Tibial nerve (tissue), 4 donors: Measurements from ENCODE around the gene RFX1. TPM values are rescaled to one million over a fixed set of nuclear protein-coding genes. Genes with fewer than 3 reads are reported as not detected.
A peak's percentile ranks its signal among the peaks of the same experiment; 100 is the strongest.

Experiments
- DNase-seq, 2 donors: peaks; one replicate each; pipeline ENCODE4 v3.0.0-alpha.2; 2019; ENCODE audit warnings: low spot score in 2 of 2
- H3K27ac ChIP-seq, 4 donors: fragments of 200-600 bp; sonication (generic) in 3 of 4; one replicate each; pipeline ENCODE4 v1.5.1; 2017 to 2019; ENCODE audit warnings: mild to moderate bottlenecking in 1 of 4
- H3K27me3 ChIP-seq, 2 donors: fragments of 200-600 bp; sonication (generic) in 1 of 2; one replicate each; pipeline versions ENCODE4 v1.5.1 to v1.6.0; 2017 to 2019
- H3K36me3 ChIP-seq, 3 donors: fragments of 200-600 bp; sonication (generic); one replicate each; pipeline ENCODE4 v1.5.1; 2018 to 2019
- H3K4me1 ChIP-seq, 4 donors: fragments of 200-600 bp; sonication (generic) in 3 of 4; one replicate each; pipeline ENCODE4 v1.5.1; 2017 to 2019
- H3K4me3 ChIP-seq, 4 donors: fragments of 200-600 bp; sonication (generic) in 3 of 4; one replicate each; pipeline ENCODE4 v1.5.1; 2017 to 2019; ENCODE audit warnings: mild to moderate bottlenecking in 1 of 4, moderate library complexity in 1 of 4
- H3K9me3 ChIP-seq, 4 donors: fragments of 200-600 bp; sonication (generic) in 3 of 4; one replicate each; pipeline ENCODE4 v1.5.1; 2017 to 2019
- EP300 ChIP-seq, 2 donors: sonication (generic); formaldehyde crosslinking; IDR thresholded peaks; one replicate each; pipeline ENCODE4 v1.6.1; 2017; ENCODE audit warnings: antibody characterized with exemption in 2 of 2, mild to moderate bottlenecking in 1 of 2
- POLR2A ChIP-seq, 2 donors: fragments of 450-650 bp; IDR thresholded peaks; one replicate each; pipeline ENCODE4 v1.6.1; 2017; ENCODE audit warnings: antibody characterized with exemption in 2 of 2, mild to moderate bottlenecking in 2 of 2, moderate library complexity in 2 of 2
- WGBS, 2 donors: methylation state at CpG; one replicate each; pipeline ENCODE4 v1.1.5; 2018; 5-methylcytosine and 5-hydroxymethylcytosine counted together
- total RNA-seq, 4 donors: library from RNA; depleted of rRNA; stranded (reverse); fragments of >200 nt; gene quantifications; one replicate each; pipeline ENCODE4 v1.1.0, GENCODE V29; 2016
- TF ChIP-seq, protein P1 (sequence below), 5 experiments: fragments of 200-600 bp in 3 of 5; fragments of 450-650 bp in 2 of 5; sonication (generic) in 3 of 5; IDR thresholded peaks; one replicate each; pipeline ENCODE4 v1.5.1; 2016 to 2019; ENCODE audit warnings: antibody characterized with exemption in 5 of 5, mild to moderate bottlenecking in 3 of 5, moderate library complexity in 2 of 5

Gene RFX1
- total RNA-seq, 4 donors from 2014 or later, result 3.1 to 8.4 (median 6.0) TPM

DNA sequence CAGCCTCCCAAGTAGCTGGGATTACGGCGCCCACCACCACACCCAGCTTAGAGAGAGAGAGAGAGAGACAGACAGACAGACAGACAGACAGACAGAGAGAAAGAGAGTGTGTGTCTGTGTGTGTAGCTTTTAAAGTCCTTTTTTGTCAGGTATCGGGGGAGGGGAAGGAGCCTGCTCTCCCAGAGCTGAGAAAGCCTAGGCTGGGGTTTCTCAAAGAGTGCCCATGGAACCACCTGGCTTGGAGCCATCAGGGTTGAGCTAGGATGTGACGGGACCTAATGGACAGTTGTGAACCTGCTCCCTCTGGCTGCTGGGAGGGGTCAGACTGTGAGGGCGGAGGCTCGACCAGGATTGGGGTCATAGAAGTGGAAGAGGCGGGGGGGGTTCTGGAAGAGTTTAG lies 16.6 kb downstream of the RFX1 start:
- DNase-seq, result no peak
- Histone ChIP-seq H3K36me3 (peaks cover 0 to 62% (median 0%) of the 10 kb centered on the region in 3 donors), H3K4me3 (no peak overlapping the region), H3K27ac (no peak overlapping the region), H3K9me3 (no peaks in the 10 kb centered on the region), H3K4me1 (peaks cover 0 to 33% (median 16%) of the 10 kb centered on the region in 4 donors), H3K27me3 (no peaks in the 10 kb centered on the region)
- 78 to 80% methylated on average over 7 of the region's 7 CpGs for WGBS, 2 donors
- TF ChIP-seq POLR2A (IDR thresholded peaks at IDR 0.05) (no peak), EP300 (IDR thresholded peaks at IDR 0.05) (no peak)
- TF ChIP-seq, protein P1, sequence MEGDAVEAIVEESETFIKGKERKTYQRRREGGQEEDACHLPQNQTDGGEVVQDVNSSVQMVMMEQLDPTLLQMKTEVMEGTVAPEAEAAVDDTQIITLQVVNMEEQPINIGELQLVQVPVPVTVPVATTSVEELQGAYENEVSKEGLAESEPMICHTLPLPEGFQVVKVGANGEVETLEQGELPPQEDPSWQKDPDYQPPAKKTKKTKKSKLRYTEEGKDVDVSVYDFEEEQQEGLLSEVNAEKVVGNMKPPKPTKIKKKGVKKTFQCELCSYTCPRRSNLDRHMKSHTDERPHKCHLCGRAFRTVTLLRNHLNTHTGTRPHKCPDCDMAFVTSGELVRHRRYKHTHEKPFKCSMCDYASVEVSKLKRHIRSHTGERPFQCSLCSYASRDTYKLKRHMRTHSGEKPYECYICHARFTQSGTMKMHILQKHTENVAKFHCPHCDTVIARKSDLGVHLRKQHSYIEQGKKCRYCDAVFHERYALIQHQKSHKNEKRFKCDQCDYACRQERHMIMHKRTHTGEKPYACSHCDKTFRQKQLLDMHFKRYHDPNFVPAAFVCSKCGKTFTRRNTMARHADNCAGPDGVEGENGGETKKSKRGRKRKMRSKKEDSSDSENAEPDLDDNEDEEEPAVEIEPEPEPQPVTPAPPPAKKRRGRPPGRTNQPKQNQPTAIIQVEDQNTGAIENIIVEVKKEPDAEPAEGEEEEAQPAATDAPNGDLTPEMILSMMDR (IDR thresholded peaks at IDR 0.05), result no peak

DNA sequence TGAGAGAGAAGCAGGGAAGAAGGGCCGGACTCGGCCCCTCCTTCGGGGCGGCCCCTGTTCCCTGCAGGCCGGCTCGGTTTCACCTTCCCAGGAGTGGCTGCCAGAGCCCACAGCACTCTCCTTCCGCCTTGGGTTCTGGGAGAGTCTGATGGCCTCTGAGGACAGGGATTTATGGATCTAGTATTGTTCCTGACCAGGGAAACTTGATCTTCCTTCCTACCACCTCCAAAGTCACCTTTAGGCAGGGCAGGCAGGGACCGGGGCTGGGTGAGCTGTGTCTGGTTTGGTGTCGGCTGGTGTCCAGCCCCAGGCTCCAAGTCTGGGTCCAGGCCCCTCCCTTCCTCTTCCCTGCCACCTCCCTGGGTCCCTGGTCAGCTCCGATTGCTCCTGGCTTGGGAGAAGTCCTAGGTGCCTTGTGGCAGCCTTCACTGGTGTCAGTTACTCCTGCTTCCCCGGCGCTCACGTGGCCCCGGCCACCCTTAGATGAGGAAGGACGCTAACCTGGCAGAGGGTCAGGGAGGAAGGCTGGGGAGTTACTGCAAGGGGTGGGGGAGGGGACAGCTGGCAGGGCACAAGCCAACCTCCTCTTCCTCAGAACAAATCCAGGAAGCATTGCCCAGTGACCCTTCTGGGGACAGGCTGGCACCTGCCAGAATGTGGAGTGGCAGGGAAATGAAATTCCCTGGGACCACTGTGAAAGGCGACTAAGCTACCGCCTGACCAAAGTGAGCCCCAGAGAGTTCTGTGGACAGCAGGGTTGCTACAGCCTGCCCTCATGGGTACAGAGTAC lies 18.8 kb downstream of the RFX1 start:
- no peak overlapping the region for H3K4me3 ChIP-seq
- peak overlapping the region in 3 of 4 donors; percentile 83 to 89 (median 88) for H3K27ac ChIP-seq
- WGBS, 2 donors, result 77 to 86% methylated on average over 17 of the region's 17 CpGs

DNA sequence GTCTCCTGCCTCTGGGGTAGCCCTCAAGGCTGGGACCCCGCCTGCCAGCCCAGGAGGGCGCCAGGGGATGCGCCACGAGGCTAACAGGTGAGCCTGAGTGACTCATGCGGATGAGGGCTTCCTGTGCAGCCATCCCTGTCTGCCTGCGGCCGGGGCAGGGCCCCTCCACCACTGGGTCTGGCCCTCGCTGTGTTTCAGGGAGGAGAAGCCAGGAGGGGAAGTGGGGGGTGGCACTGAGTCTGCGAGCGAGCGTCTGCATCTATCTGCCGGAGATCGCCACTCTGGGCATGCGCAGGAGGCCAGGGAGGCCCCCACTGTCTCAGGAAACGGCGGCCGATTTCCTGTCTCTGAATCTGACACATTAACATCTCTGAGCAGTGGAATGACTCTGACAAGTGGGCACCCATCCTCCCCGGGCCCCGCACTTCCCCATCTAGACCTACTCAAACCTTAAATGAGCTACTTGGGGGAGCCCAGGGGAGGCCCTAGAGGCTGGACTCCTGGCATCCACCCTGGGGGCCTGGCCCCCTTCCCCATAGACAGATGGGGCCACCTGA lies 19.7 kb downstream of the RFX1 start:
- Histone ChIP-seq H3K9me3 (no peaks in the 10 kb centered on the region), H3K27ac (peak overlapping the region; percentile 66 to 89 (median 86)), H3K36me3 (peaks cover 0 to 70% (median 0%) of the 10 kb centered on the region in 3 donors), H3K27me3 (no peaks in the 10 kb centered on the region), H3K4me3 (peak overlapping the region in 1 of 4 donors; percentile 9), H3K4me1 (peaks cover 0 to 44% (median 19%) of the 10 kb centered on the region in 4 donors)
- no peak for TF ChIP-seq EP300 (IDR thresholded peaks at IDR 0.05)
- TF ChIP-seq, protein P1 (IDR thresholded peaks at IDR 0.05), result no peak
- TF ChIP-seq POLR2A (IDR thresholded peaks at IDR 0.05), result no peak
- DNase-seq, result peak; percentile 64 to 74
- WGBS, 2 donors, result 37 to 48% methylated on average over 8 to 16 of the region's 19 CpGs

More for the DNA sequence above, 18.8 kb downstream of the RFX1 start:
- Histone ChIP-seq H3K36me3 (peaks cover 0 to 72% (median 0%) of the 10 kb centered on the region in 3 donors), H3K27me3 (no peaks in the 10 kb centered on the region), H3K4me1 (peaks cover 0 to 36% (median 19%) of the 10 kb centered on the region in 4 donors), H3K9me3 (no peaks in the 10 kb centered on the region)
- TF ChIP-seq, protein P1 (IDR thresholded peaks at IDR 0.05), result no peak
- no peak for TF ChIP-seq EP300 (IDR thresholded peaks at IDR 0.05)
- peak in 1 of 2 donors; percentile 27 for DNase-seq

DNA sequence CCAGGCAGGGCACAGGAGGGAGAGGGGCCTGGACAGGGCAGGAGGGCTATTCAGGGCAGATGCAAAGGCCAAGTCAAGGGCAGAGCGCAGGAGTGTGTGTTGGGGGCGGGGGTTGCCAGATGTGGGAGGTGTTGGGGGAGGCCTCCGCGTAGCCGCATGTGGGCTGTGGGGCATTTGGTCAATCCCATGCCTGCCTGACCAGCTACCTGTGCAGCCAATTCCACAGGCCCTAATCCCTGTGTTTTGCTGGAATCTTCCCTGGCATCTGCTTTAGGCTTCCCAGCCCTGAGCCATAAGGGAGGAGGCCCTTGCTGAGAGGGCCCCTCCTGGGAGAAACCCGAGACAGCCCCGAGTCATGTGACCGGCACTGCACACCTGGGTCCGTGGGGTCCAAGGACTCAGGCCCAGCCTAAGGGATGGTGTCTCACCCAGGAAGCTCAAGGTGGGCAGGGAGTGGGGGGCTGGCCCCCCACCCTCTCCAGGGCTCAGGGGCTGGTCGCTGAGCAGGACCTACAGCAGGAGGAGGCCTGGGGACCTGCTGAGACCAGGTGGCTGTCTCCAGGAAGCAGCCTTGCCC lies 20.3 kb downstream of the RFX1 start:
- no peak for DNase-seq
- H3K36me3 ChIP-seq, result peaks cover 0 to 67% (median 0%) of the 10 kb centered on the region in 3 donors
- 75 to 89% methylated on average over 5 to 9 of the region's 10 CpGs for WGBS, 2 donors
- peak overlapping the region in 3 of 4 donors; percentile 83 to 89 (median 86) for H3K27ac ChIP-seq
- TF ChIP-seq POLR2A (IDR thresholded peaks at IDR 0.05) (no peak), EP300 (IDR thresholded peaks at IDR 0.05) (no peak)
- TF ChIP-seq, protein P1 (IDR thresholded peaks at IDR 0.05), result no peak
- H3K27me3 ChIP-seq, result no peaks in the 10 kb centered on the region
- peak overlapping the region in 1 of 4 donors; percentile 9 for H3K4me3 ChIP-seq
- no peaks in the 10 kb centered on the region for H3K9me3 ChIP-seq
- peaks cover 0 to 44% (median 19%) of the 10 kb centered on the region in 4 donors for H3K4me1 ChIP-seq
